SKM-1 treated with dmso at 0.1 percent for 144 hours (cell line): Measurements from ENCODE around the gene FAM151A.

Source experiments
- DNase-seq: peaks from one replicate; lab custom pipeline; 2025; ENCODE audit not compliant: unreplicated experiment; lab: John Stamatoyannopoulos, UW

The FAM151A gene

DNA sequence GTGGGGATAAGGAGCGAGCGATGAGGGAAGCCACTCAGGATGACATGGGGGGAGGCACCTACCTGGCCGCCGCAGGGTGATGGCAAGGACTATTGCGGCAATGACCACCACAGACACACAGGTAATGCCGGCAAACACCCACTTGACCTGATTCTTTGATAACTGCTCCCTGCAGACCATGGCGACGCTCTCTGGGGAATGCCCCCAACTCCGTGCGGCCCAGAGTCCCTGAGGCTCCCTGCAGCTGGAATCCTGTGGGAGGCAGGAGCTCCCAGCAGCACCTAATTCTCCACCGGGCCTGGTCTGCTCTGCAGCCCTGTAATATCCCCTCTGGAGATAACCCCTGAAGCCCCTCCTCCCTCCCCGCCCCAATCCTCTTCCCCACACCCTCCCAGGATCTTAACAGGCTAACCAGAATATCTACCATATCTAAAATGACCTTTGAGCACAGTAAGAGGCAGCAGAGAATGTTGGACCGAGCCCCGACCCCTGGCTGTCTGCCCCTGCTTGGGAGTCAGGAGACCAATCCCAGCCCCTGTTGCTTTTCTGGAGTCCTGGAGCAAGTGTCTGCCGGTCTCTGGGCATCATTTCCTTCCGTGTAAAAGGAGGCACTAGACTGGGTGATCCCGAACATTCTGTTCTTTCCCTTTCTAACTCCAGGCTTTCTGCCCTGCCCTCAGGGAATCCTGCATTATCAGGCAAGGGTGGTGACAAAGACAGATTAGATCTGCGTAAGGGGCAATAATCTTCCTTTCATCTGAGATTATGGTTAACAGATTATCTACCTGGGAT is at the start of gene FAM151A:
TSS of gene FAM151A (minus strand) at position 310 of the 792 bp plus-strand sequence. CDS start at position 180, 130 bp downstream.
- DNase-seq: no peak

DNA sequence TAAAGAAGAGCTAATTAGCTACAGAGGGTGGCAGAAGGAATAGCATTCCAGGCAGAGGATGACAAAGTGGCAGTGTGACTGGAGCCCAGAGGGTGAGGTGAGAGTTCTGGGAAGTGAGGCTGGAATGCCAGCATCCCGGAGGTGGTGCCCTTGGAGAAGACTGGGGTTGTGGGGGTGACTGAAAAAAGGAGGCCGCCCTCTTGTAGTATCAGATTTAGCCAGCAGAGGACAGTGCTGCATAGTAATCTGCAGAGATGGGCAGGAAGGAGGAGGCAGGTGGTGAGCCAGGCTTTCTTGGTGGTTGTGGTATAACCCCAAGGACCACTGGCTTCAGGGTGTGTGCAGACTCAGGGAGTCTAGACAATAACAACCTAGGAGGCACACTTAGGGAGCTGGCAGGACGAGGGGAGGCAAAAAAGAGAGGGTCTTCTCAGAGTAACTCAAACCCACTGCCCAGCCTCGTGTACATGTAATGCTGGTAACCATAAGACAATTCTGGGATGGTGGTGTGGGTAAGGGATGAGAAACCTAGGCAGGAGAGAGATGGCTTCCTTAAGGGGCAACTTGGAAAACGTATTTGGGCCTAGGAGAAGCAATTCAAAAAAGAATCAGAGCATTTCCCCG is 48.8 kb upstream of the FAM151A start:
- DNase-seq: peak; percentile 75

DNA sequence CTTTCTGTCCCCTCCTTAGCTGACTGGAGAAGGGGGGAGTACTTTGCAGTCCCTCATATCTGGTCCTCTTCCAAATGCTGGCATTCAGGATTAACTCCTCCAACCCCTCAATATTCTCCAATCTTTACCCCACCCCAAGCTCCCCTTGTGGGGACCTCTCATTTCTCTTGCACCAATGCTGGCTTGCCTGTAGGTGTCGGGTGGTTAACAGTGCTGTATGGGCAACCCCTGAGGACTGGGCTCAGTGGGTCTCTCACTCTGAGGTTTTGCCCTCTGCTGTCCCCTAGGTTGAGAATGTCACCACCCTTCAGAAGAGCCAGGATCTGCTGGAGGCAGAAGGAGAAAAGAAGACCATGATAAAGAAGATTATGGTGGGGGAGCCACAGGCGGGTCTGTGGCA is 45.2 kb upstream of the FAM151A start:
- DNase-seq: no peak

DNA sequence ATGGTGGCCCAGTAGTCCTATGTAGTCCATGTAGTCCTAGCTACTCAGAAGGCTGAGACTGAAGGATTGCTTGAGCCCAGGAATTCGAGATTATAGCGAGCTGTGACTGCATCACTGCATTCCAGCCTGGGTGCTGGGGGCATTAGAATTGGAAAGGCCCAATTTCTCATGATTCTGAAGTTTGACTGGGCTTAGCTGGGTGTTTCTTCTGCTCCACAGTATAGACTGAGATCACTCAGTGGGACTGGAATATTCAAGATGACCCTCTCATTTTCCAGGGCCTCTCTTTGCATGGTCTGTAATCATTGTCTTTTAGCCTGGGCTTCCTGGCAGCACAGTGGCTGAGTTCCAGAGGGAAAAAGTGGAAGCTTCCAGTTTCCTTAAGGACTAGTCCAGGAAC is 44.5 kb upstream of the FAM151A start:
- no peak for DNase-seq

DNA sequence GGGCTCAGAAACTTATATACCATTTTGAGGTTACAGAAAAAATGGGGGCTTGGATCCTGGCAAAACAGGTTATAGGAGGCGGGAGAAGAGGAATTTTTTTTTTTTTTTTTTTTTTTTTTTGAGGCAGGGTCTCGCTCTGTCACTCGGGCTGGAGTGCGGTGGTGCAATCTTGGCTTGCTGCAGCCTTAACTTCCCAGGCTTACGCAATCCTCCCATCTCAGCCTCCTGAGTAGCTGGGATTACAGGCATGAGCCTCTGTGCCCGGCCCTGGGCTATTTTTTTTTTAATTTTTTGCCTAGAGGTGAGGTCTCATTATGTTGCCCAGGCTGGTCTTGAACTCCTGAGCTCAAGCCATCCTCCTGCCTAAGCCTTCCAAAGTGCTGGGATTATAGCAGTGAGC is 43.0 kb upstream of the FAM151A start:
- DNase-seq: no peak

DNA sequence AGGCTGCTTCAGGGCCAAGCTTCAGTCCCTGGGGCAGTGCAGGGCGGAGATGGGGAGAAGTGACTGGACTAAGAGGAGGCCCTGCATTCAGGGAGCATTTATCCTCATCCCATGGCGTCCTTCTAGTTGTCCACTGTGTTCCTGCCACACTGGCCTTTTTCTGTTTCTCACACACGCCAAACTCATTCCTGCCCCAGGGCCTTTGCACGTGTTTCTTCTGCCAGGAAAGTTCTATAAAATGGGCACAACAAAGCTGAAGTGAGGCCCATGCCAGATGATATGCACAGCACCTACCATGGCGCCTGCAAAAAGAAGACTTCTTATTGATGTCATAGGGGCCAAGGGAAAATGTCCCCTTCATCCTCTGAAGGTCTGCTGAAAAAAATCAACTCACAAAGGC is 42.5 kb upstream of the FAM151A start:
- no peak for DNase-seq

DNA sequence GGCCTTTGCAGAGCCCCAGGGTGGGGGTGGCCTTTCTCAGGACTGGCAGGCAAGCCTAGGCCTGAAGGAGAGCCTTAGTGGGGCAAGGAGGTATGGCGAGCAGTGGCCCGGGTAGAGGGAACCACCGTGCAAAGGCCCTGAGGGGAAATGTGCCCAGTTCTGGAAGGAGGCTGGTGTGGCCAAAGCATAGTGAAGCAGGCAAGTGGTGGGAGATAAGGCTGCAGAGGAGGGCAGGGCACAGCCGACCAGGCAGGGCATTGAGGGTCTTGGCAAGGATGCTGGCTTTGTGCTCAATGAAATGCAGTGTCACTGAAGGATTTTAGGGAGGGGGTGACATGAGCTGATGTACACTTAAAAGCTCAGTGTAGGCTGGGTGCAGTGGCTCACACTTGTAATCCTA is 41.0 kb upstream of the FAM151A start:
- DNase-seq: no peak

DNA sequence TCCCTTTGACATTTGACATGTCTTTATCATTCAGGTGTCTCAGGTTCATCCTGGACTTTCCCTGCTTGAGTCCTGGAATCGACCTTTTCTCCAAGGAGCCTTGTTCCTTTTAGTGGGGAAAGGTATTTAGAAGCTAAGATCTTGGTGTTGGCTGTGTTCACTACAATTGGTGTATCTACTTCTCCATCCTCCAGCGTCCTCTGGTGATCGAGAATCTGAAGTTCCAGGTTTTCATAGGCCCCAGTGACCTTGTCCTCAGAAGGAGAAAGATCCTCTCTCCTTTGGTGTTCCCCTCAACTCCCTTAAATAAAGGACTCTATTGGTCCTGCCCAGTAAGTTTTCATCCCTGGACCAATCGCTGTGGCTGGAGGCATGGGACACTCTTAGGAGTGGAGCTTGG is 40.4 kb upstream of the FAM151A start:
- DNase-seq: no peak

DNA sequence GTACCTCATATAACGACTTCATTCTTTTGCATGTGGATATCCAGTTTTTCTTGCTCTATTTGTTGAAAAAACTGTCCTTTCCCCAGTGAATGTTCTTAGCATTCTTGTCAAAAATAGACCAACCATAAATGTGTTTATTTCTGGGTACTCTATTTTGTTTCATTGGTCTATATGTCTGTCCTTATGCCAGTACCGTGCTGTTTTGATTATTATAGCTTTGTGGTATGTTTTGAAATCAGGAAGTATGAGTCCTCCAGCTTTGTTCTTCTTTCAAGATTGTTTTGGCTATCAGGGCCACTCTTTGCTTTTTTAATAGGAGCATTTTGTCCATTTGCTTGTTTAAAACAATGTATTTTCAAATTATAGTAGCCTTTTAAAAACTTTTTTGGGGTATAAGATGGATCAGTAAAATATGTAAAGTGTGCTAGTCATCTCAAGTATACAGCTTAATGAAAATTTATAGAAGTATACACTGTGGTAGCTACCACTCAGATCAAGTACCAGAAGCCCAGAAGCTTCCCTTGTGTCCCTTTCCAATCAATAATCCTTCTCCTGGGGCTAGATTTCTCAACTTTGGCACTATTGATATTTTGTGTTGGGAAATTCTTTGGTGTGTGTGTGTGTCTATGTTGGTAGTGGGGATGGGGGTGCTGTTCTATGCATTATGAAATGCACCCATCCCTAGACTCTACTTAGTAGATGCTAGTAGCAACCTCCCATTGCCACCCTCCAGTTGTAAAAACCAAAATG is 35.0 kb upstream of the FAM151A start:
- no peak for DNase-seq

DNA sequence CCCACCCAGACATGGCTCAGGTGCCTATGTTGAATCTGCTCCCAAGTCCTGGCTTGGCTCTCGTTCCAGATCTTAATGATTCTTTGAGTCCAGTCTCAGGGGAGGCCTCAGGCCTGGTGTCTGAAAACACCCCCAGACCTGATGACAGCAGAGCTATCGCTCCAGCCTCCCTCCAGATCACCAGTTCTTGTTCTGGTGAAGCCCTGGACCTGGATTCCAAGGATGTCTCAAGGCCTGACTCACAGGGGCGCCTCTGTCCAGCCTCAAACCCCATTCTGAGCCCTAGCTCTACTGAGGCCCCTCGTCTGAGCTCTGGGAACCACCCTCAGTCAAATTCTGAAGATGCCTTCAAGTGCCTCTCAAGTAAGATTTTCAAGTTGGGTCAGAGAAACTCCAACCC is 29.7 kb upstream of the FAM151A start:
- DNase-seq: no peak

DNA sequence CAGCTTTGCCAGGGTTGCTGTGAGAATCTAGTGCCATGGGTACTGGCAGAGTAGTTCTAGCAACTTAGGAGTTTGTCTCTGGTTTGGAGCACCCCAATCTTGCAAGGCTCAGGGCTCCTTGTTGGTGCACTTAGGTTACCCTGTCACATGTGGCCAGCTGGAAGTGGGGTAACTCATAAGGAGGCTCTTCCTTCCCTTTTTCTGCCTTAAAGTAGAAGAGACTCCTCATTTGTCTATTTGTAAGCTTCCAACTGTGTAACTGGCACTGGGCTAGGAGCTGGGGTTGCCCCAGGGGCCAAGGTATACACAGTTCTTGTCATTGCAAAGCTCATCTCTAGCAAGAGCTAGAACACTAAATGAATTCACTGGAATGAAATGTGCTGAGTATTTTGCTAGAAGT is 28.8 kb upstream of the FAM151A start:
- DNase-seq: peak; percentile 87

DNA sequence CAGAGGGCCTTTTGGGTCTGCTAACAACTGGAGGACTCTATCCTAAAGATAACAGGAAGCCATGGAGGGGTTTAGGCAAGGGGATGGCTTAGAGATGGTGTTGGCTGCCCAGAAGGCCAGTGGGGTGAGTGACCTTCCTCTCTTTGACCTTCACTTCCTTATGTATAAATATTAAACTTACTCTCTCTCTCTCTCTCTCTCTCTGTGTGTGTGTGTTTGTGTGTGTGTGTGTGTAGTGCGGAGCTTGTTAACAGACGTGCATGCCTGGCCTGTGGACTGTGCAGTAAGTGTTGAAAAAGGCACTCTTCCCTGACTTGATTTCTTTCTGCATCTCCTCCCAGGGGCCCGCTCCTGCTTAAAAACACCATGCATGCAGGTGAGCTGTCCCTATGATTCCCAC is 28.3 kb upstream of the FAM151A start:
- peak; percentile 8 for DNase-seq

DNA sequence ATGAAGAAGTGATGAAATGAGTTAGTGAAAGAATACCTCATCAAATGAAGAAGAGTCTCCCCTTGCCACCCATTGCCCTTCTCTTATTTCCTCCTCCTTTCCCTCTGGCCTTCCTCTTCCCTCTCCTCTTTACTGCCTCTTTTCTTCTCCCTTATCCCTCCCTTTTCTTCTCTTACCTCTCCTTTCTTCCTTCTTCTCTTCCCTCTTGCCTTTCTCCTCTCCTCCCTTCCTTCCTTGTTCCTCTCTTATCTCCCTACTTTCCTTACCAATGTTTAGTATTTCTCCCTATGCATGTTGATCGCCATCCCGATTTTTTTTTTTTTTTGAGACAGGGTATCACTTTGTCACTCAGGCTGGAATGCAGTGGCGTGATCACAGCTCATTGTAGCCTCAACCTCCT is 27.1 kb upstream of the FAM151A start:
- no peak for DNase-seq

DNA sequence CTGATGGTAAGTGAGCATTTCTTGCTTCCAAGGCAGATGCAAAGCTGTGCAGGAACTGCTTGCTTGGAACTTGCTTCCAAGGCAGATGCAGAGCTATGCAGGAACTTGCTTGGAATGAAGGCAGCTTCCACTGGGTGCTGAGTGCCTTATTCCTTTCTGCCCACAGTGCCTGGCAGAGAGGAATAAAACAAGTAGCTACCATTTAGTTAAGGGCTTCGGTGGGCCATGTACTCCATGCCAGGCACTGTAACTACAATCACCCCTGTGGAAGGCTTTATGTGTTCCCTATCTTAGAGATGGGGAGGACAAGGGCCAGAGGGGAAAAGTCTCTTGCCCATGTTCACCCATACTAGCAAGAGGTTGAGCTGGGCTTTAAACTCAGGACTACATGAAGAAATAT is 26.6 kb upstream of the FAM151A start:
- DNase-seq: no peak

DNA sequence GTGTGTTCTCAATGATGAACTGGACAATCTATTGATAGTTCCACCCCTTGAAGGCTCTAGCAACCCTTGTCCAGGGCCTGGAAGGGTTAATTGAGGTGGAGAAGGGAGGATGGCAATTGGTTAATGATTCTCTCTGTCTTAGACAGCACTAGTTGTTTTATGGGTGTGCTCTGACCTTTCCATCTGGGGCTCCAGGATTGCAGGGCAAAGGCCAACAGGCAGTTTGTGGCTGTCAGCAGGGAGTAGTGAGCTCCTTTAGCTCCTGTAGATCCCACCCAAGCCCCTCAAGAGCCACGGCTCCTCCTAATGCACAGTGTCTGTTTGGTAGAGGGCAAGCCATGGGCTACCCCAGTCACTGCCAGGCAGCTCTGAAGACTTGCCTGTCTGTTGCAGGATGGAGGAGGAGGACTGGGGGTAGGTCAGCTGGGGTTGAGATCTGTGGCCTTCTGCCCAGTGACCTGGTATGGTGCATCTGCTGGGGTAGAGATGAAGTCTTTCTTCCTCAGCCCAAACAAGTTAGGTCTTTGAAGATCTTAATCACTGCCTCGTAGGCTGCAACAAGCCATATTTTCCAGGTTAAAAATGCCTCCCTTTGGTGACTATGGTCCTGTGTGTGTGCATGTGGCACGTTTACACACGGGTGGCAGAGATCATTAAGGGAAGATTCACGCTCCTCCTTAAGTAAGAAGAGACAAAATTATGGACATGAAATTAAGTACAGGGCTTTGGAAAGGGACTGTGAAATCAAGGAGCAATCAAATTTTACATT is 26.0 kb upstream of the FAM151A start:
- no peak for DNase-seq

DNA sequence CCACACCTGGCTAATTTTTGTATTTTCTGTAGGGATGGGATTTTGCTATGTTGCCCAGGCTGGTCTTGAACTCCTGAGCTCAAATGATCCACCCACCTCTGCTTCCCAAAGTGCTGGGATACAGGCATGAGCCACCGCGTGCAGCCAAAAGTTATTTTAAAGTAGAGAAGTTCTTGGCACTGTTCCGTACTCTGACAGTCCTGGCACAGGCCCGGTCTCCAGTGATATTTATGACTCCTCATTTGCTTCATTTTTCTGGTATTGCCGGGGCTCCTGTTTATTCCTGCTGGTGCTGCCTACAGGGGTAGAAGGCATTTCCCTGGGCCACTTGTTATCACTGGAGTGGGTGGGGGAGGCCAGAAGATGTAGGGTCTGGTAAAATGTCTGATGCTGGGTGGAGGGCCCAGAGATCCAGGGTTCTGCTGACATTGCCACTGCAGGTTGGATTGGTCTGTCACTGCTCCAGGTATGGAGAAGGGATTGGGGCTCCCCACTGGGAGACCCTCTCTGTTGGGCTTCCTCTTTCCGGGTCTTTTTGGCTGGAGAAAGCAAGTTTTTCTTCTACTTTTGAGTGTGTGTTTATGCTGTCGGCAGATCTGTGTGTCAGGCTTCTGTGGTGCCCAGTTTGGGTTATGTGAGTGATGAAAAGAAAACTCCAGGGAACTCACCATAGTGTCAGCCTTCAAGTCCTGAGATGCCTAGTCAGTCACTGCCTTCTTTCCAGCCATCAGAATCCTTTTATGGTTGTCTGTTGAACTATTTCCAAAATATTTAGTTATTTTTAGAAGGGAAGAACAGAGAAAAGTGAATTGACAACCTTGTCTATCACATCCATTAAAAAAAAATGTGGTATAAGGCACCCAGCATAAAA is 22.7 kb upstream of the FAM151A start:
- no peak for DNase-seq

DNA sequence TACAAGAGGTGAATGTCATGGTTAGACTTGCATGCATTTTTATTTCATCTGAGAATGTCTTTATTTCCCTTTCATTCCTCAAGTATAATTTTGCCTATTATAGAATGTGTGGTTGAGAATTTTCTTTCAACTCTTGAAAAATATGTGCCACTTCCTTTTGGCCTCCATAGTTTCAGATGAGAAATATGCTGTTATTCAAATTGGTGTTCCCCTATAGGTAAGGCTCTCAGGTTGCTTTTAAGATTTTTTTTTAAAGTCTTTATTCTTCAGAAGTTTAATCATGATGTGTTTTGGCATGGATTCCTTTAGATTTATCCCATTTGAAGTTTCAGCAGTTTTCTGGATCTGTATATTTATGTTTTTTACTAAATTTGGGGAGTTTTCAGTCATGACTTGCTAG is 20.4 kb upstream of the FAM151A start:
- no peak for DNase-seq

DNA sequence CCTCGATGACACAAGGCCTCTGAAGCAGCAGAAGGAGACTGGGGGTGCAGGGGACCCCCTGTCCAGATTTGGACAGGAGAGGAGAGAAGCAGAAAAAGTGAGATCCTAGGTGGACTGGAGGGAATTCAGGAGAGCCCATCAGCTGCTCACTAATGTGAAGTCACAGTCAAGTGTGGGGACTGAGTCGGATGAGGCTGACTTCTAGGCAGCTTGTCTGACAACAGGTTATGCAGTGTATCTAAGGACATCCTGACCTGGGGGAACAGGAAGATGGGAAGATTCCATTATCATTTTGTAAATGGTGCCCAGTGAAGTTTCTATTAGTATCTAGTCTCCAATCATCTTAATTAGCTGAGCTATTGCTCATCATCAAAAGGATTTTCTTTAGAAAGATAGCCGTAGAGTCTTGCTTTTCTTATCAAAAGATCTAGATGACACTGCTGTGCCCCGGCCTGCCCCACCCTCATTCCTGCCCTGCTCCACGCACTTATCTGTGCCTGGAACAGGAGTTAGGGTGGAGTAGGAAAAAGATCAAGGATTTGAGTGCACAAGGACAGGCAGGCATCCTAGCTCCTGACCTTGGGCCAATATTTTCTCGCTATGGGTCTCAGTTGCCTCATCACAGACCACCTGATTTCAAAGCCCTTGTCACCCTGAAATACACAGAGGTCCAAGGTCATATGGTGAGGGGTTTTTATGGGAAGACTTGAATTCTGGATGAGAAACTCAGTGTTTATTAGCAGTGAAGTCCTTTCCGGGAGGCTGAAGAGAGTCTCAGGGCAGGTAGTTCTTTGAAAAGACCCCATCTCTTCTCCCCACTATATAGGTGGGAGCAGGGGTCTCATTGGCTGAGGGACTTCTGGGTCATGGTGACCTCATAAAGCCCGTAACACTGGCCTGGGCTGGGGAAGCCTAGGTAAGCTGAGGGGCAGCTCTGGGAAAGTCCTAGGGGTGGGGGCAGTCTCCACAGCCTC is 17.8 kb upstream of the FAM151A start, which contains the start of gene MROH7:
TSS of gene MROH7 (plus strand) at position 924 of the 974 bp plus-strand sequence. CDS start 11,141 bp downstream, outside the sequence.
- no peak for DNase-seq

DNA sequence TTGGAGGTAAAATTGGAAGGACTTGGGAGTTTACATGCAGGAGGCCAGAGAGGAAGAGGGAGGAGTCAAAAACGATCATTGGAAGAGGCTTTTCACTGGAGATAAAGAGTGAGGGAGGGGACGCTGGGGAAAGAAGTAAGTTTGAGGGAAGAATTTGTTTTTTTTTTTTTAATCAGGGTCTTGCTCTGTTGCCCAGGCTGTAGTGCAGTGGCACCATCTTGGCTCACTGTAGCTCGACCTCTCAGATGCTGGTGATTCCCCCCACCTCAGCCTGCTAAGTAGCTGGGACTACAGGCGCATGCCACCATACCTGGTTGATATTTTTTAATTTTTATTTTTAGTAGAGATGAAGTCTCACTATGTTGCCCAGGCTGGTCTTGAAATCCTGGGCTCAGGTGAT is 17.0 kb upstream of the FAM151A start:
- no peak for DNase-seq
